HEK293 (cell line): ENCODE measurements around the gene GPR82.

Experiments used
- CTCF ChIA-PET: fragments of 350-600 bp; formaldehyde crosslinking; extraction: SDS; loops from one replicate; lab custom pipeline; 2021; ENCODE audit warnings: antibody characterized with exemption; lab: Yijun Ruan, JAX
- POLR2A ChIA-PET: fragments of 300-600 bp; formaldehyde crosslinking; extraction: SDS; loops from one replicate; lab custom pipeline; 2020; ENCODE audit warnings: antibody characterized with exemption, inconsistent platforms; lab: Yijun Ruan, JAX
- H3K27ac ChIP-seq: fragments of 200-500 bp; sonication (Bioruptor generic); 2 replicates; pipeline ENCODE4 v1.5.1; 2014; ENCODE audit warnings: low read depth, low read length, control low read depth, inconsistent platforms; ENCODE audit errors: extremely low read depth
- H3K36me3 ChIP-seq, 2 experiments: fragments of 200-500 bp in 1 of 2; sonication (Bioruptor generic) in 1 of 2; 1 replicate in 1 of 2; 2 replicates in 1 of 2; pipeline ENCODE4 v1.5.1; 2014 to 2017; ENCODE audit warnings: inconsistent platforms in 2 of 2, low read length in 2 of 2; ENCODE audit not compliant: control insufficient read depth in 2 of 2, insufficient read depth in 1 of 2
- H3K4me1 ChIP-seq: fragments of 200-500 bp; sonication (Bioruptor generic); 2 replicates; pipeline ENCODE4 v1.5.1; 2014; ENCODE audit warnings: mild to moderate bottlenecking, low read length, inconsistent platforms; ENCODE audit not compliant: control insufficient read depth, insufficient read depth
- H3K4me3 ChIP-seq: 2 replicates; pipeline ENCODE4 v1.5.1; 2011; ENCODE audit warnings: low read depth, mild to moderate bottlenecking, control low read depth, low read length, moderate library complexity
- H3K9me3 ChIP-seq: fragments of 200-500 bp; sonication (Bioruptor generic); 2 replicates; pipeline ENCODE4 v1.5.1; 2014; ENCODE audit warnings: low read depth, low read length, inconsistent platforms; ENCODE audit not compliant: control insufficient read depth, insufficient read depth
- GLI4 ChIP-seq: fragments of 450-650 bp; formaldehyde crosslinking; IDR thresholded peaks from 2 replicates; pipeline ENCODE4 v1.5.1; 2016; ENCODE audit warnings: missing biosample characterization, missing genetic modification characterization
- KLF16 ChIP-seq: fragments of 450-650 bp; formaldehyde crosslinking; IDR thresholded peaks from 2 replicates; pipeline ENCODE4 v1.5.1; 2017; ENCODE audit warnings: missing biosample characterization, missing genetic modification characterization
- KLF8 ChIP-seq: fragments of 450-650 bp; formaldehyde crosslinking; IDR thresholded peaks from 2 replicates; pipeline ENCODE4 v1.5.1; 2016; ENCODE audit warnings: missing biosample characterization, missing genetic modification characterization
- PATZ1 ChIP-seq: fragments of 450-650 bp; formaldehyde crosslinking; IDR thresholded peaks from 2 replicates; pipeline ENCODE4 v1.5.1; 2016; ENCODE audit warnings: missing biosample characterization, missing genetic modification characterization
- PRDM1 ChIP-seq: fragments of 450-650 bp; formaldehyde crosslinking; IDR thresholded peaks from 2 replicates; pipeline ENCODE4; 2016; ENCODE audit warnings: missing biosample characterization, missing genetic modification characterization
- SP3 ChIP-seq: fragments of 450-650 bp; formaldehyde crosslinking; IDR thresholded peaks from 2 replicates; pipeline ENCODE4 v1.5.1; 2016; ENCODE audit warnings: missing biosample characterization, missing genetic modification characterization
- ZBTB7A ChIP-seq: fragments of 450-650 bp; formaldehyde crosslinking; IDR thresholded peaks from 2 replicates; pipeline ENCODE4 v1.5.1; 2016; ENCODE audit warnings: low read depth, missing biosample characterization, missing genetic modification characterization
- ZNF121 ChIP-seq: fragments of 450-650 bp; formaldehyde crosslinking; IDR thresholded peaks from 2 replicates; pipeline ENCODE4 v1.5.1; 2016; ENCODE audit warnings: missing biosample characterization, missing genetic modification characterization
- ZNF133 ChIP-seq: fragments of 450-650 bp; formaldehyde crosslinking; IDR thresholded peaks from 2 replicates; pipeline ENCODE4 v1.5.1; 2016; ENCODE audit warnings: missing biosample characterization, missing genetic modification characterization
- ZNF138 ChIP-seq: fragments of 450-650 bp; formaldehyde crosslinking; IDR thresholded peaks from 2 replicates; pipeline ENCODE4 v1.5.1; 2016; ENCODE audit warnings: missing biosample characterization, missing genetic modification characterization, borderline replicate concordance
- ZNF157 ChIP-seq: fragments of 450-650 bp; formaldehyde crosslinking; IDR thresholded peaks from 2 replicates; pipeline ENCODE4 v1.5.1; 2016; ENCODE audit warnings: missing biosample characterization, missing genetic modification characterization
- ZNF169 ChIP-seq: fragments of 450-650 bp; formaldehyde crosslinking; IDR thresholded peaks from 2 replicates; pipeline ENCODE4 v1.5.1; 2016; ENCODE audit warnings: missing biosample characterization, missing genetic modification characterization
- ZNF184 ChIP-seq: fragments of 450-650 bp; IDR thresholded peaks from 2 replicates; pipeline ENCODE4 v1.5.1; 2018; ENCODE audit warnings: missing biosample characterization, mild to moderate bottlenecking, missing genetic modification characterization
- ZNF2 ChIP-seq: fragments of 450-650 bp; formaldehyde crosslinking; IDR thresholded peaks from 2 replicates; pipeline ENCODE4 v1.5.1; 2016; ENCODE audit warnings: missing biosample characterization, missing genetic modification characterization
- ZNF426 ChIP-seq: fragments of 450-650 bp; formaldehyde crosslinking; IDR thresholded peaks from 2 replicates; pipeline ENCODE4 v1.5.1; 2017; ENCODE audit warnings: missing biosample characterization, missing genetic modification characterization, mild to moderate bottlenecking, inconsistent platforms, moderate library complexity
- ZNF449 ChIP-seq: fragments of 450-650 bp; formaldehyde crosslinking; IDR thresholded peaks from 2 replicates; pipeline ENCODE4 v1.5.1; 2017; ENCODE audit warnings: missing biosample characterization, mild to moderate bottlenecking, missing genetic modification characterization, moderate library complexity
- ZNF514 ChIP-seq: fragments of 450-650 bp; formaldehyde crosslinking; IDR thresholded peaks from 2 replicates; pipeline ENCODE4 v1.5.1; 2016; ENCODE audit warnings: missing biosample characterization, missing genetic modification characterization
- ZNF521 ChIP-seq: fragments of 450-650 bp; formaldehyde crosslinking; IDR thresholded peaks from 2 replicates; pipeline ENCODE4 v1.5.1; 2017; ENCODE audit warnings: missing biosample characterization, mild to moderate bottlenecking, missing genetic modification characterization
- ZNF548 ChIP-seq: fragments of 450-650 bp; formaldehyde crosslinking; IDR thresholded peaks from 2 replicates; pipeline ENCODE4 v1.5.1; 2016; ENCODE audit warnings: missing biosample characterization, missing genetic modification characterization
- ZNF560 ChIP-seq: fragments of 450-650 bp; formaldehyde crosslinking; IDR thresholded peaks from 2 replicates; pipeline ENCODE4 v1.5.1; 2017; ENCODE audit warnings: missing biosample characterization, missing genetic modification characterization, borderline replicate concordance
- ZNF561 ChIP-seq: fragments of 450-650 bp; IDR thresholded peaks from 2 replicates; pipeline ENCODE4 v1.5.1; 2018; ENCODE audit warnings: missing biosample characterization, missing genetic modification characterization, borderline replicate concordance
- ZNF645 ChIP-seq: fragments of 450-650 bp; formaldehyde crosslinking; IDR thresholded peaks from 2 replicates; pipeline ENCODE4; 2016; ENCODE audit warnings: missing biosample characterization, missing genetic modification characterization
- ZNF660 ChIP-seq: fragments of 450-650 bp; IDR thresholded peaks from 2 replicates; pipeline ENCODE4 v1.5.1; 2018; ENCODE audit warnings: missing biosample characterization, mild to moderate bottlenecking, missing genetic modification characterization
- ZNF664 ChIP-seq: fragments of 450-650 bp; formaldehyde crosslinking; IDR thresholded peaks from 2 replicates; pipeline ENCODE4 v1.5.1; 2016; ENCODE audit warnings: missing biosample characterization, missing genetic modification characterization
- ZNF777 ChIP-seq: fragments of 450-650 bp; formaldehyde crosslinking; IDR thresholded peaks from 2 replicates; pipeline ENCODE4 v1.5.1; 2017; ENCODE audit warnings: missing biosample characterization, missing genetic modification characterization, borderline replicate concordance
- ZNF785 ChIP-seq: fragments of 450-650 bp; formaldehyde crosslinking; IDR thresholded peaks from 2 replicates; pipeline ENCODE4 v1.5.1; 2016; ENCODE audit warnings: missing biosample characterization, missing genetic modification characterization
- ZSCAN16 ChIP-seq: fragments of 450-650 bp; formaldehyde crosslinking; IDR thresholded peaks from 2 replicates; pipeline ENCODE4 v1.5.1; 2016; ENCODE audit warnings: missing biosample characterization, missing genetic modification characterization
- ZSCAN30 ChIP-seq: fragments of 450-650 bp; IDR thresholded peaks from 2 replicates; pipeline ENCODE4 v1.5.1; 2018; ENCODE audit warnings: missing biosample characterization, mild to moderate bottlenecking, missing genetic modification characterization, moderate library complexity
- ZSCAN5A ChIP-seq: fragments of 450-650 bp; formaldehyde crosslinking; IDR thresholded peaks from 2 replicates; pipeline ENCODE4 v1.5.1; 2016; ENCODE audit warnings: missing biosample characterization, missing genetic modification characterization

GPR82 gene

GRCh38 chrX:41684138-41684537 lies 39.8 kb upstream of the GPR82 start:
- TF ChIP-seq SP3 (tag by site-specific recombination): no peak
- no peak for TF ChIP-seq PATZ1 (tag by site-specific recombination)
- TF ChIP-seq ZNF426 (tag by site-specific recombination): no peak
- no peak for TF ChIP-seq ZNF521 (tag by site-specific recombination)
- TF ChIP-seq ZSCAN30 (tag by site-specific recombination): no peak
- TF ChIP-seq ZNF785: no peak
- no peaks in the 10 kb centered on the region for H3K4me1 ChIP-seq
- POLR2A ChIA-PET: no interaction called here
- no peak overlapping the region for H3K4me3 ChIP-seq
- no peaks in the 10 kb centered on the region; a peak in 1 of 3 replicates for H3K36me3 ChIP-seq
- CTCF ChIA-PET: no interaction called here
- no peak overlapping the region for H3K27ac ChIP-seq
- H3K9me3 ChIP-seq: no peaks in the 10 kb centered on the region

- H3K4me1 ChIP-seq: no peaks in the 10 kb centered on the region
- POLR2A ChIA-PET: no interaction called here
- H3K36me3 ChIP-seq: no peaks in the 10 kb centered on the region
- H3K9me3 ChIP-seq: no peaks in the 10 kb centered on the region
- no peak overlapping the region for H3K4me3 ChIP-seq
- TF ChIP-seq ZSCAN5A (tag by site-specific recombination) (no peak), ZNF133 (tag by site-specific recombination) (no peak), ZNF660 (tag by site-specific recombination) (no peak), ZNF645 (tag by site-specific recombination) (no peak), ZSCAN16 (no peak), ZNF560 (tag by site-specific recombination) (no peak)
- CTCF ChIA-PET: no interaction called here
- H3K27ac ChIP-seq: no peak overlapping the region
Measured at GRCh38 chrX:41684940-41685339, 39.0 kb upstream of the GPR82 start.

GRCh38 chrX:41686788-41687187 lies 37.2 kb upstream of the GPR82 start:
- H3K4me3 ChIP-seq: no peak overlapping the region
- no peaks in the 10 kb centered on the region for H3K4me1 ChIP-seq
- ChIA-PET CTCF (no interaction called here), POLR2A (no interaction called here)
- no peaks in the 10 kb centered on the region for H3K9me3 ChIP-seq
- TF ChIP-seq ZNF449: no peak
- TF ChIP-seq KLF16: no peak
- TF ChIP-seq GLI4 (tag by site-specific recombination): no peak
- TF ChIP-seq ZNF2 (tag by site-specific recombination): no peak
- no peak for TF ChIP-seq ZNF121 (tag by site-specific recombination)
- no peak for TF ChIP-seq ZNF777 (tag by site-specific recombination)
- no peak for TF ChIP-seq ZNF157 (tag by site-specific recombination)
- TF ChIP-seq ZBTB7A (tag by site-specific recombination): no peak
- no peak for TF ChIP-seq ZNF169 (tag by site-specific recombination)
- TF ChIP-seq PRDM1 (tag by site-specific recombination): no peak
- TF ChIP-seq ZNF138 (tag by site-specific recombination): no peak
- no peak for TF ChIP-seq ZNF548 (tag by site-specific recombination)
- TF ChIP-seq ZNF184: no peak
- no peak for TF ChIP-seq ZNF561 (tag by site-specific recombination)
- TF ChIP-seq ZNF664 (tag by site-specific recombination): no peak
- TF ChIP-seq ZNF514 (tag by site-specific recombination): no peak
- TF ChIP-seq KLF8 (tag by site-specific recombination): no peak
- TF ChIP-seq, all 188 proteins: peak for 0
- H3K27ac ChIP-seq: no peak overlapping the region
- no peaks in the 10 kb centered on the region for H3K36me3 ChIP-seq
